Stomach (tissue), 9 donors: ENCODE measurements around the gene ITPR1. TPM values are rescaled to one million over a fixed set of nuclear protein-coding genes. Genes with fewer than 3 reads are reported as not detected.

Source experiments
- DNase-seq, 2 donors: peaks; one replicate each; pipeline versions ENCODE4 v3.0.0 to v3.0.0-alpha.2; 2013 to 2019
- H3K27ac ChIP-seq, 5 donors: fragments of 200-600 bp in 4 of 5; sonication (generic) in 4 of 5; one replicate each; pipeline ENCODE4 v1.5.1; 2013 to 2019; ENCODE audit warnings: mild to moderate bottlenecking in 1 of 5, moderate library complexity in 1 of 5
- H3K27me3 ChIP-seq, 3 donors: fragments of 200-600 bp; sonication (generic); one replicate each; pipeline ENCODE4 v1.5.1; 2017 to 2019; ENCODE audit warnings: mixed run types in 1 of 3
- H3K36me3 ChIP-seq, 4 donors: fragments of 200-600 bp; sonication (generic); 1 replicate in 3 of 4; 2 replicates in 1 of 4; pipeline ENCODE4 v1.5.1; 2016 to 2019
- H3K4me1 ChIP-seq, 4 donors: fragments of 200-600 bp; sonication (generic); one replicate each; pipeline ENCODE4 v1.5.1; 2016 to 2019
- H3K4me3 ChIP-seq, 4 donors: fragments of 200-600 bp; sonication (generic) in 3 of 4; one replicate each; pipeline ENCODE4 v1.5.1; 2016 to 2019; ENCODE audit warnings: mild to moderate bottlenecking in 1 of 4
- H3K9me3 ChIP-seq, 4 donors: fragments of 200-600 bp; sonication (generic); one replicate each; pipeline ENCODE4 v1.5.1; 2016 to 2019
- CTCF ChIP-seq, 7 experiments: fragments of 450-650 bp in 4 of 7; fragments of 200-600 bp in 3 of 7; sonication (generic) in 3 of 7; IDR thresholded peaks; one replicate each; pipeline ENCODE4 v1.5.1; 2016 to 2019; ENCODE audit warnings: antibody characterized with exemption in 7 of 7, control low read depth in 2 of 7, mild to moderate bottlenecking in 1 of 7
- EP300 ChIP-seq: sonication (generic); formaldehyde crosslinking; IDR thresholded peaks from one replicate; pipeline ENCODE4 v1.6.1; 2017; ENCODE audit warnings: antibody characterized with exemption
- POLR2A ChIP-seq, 4 donors: fragments of 450-650 bp; IDR thresholded peaks; one replicate each; pipeline ENCODE4 v1.6.1; 2016; ENCODE audit warnings: antibody characterized with exemption in 4 of 4, control low read depth in 2 of 4, mild to moderate bottlenecking in 1 of 4, moderate library complexity in 1 of 4
- POLR2AphosphoS5 ChIP-seq, 3 donors: sonication (generic); formaldehyde crosslinking; IDR thresholded peaks; one replicate each; pipeline ENCODE4 v1.6.1; 2016; ENCODE audit warnings: antibody characterized with exemption in 3 of 3
- WGBS, 5 donors: extraction: QIAGEN DNeasy Blood & Tissue Kit in 3 of 5; methylation state at CpG; one replicate each; pipeline versions ENCODE4 v1.1.5 to v1.1.7; 2013 to 2018; 5-methylcytosine and 5-hydroxymethylcytosine counted together
- intact Hi-C: fragments of 100-400 bp; cut with DNase I; formaldehyde crosslinking; loops from one replicate; pipeline ENCODE4 v1.15.1; 2023; ENCODE audit warnings: low total_unique reads
- polyA plus RNA-seq, 3 donors: library from polyadenylated mRNA; stranded (reverse); fragments of 200-250 nt; gene quantifications; one replicate each; pipeline ENCODE4 v1.2.3, GENCODE V29; 2013
- total RNA-seq, 5 donors: library from RNA; depleted of rRNA; stranded (reverse); fragments of >200 nt; gene quantifications; one replicate each; pipeline versions ENCODE4 v1.1.0 to v1.2.3, GENCODE V29; 2014 to 2016
- donor health status: healthy with polysubstance abuse.
- donor health status: Bipolar disorder and iron deficiency.
- donor health status: healthy.

ITPR1 gene
- total and polyA plus RNA-seq, 8 donors = 6.6 to 192 (median 32.9) TPM

- intact Hi-C loops = no loop called here
- H3K36me3 ChIP-seq = no peaks in the 10 kb centered on the region
- TF ChIP-seq POLR2A (IDR thresholded peaks at IDR 0.05) = no peak
- no peak for TF ChIP-seq CTCF (IDR thresholded peaks at IDR 0.05)
- TF ChIP-seq EP300 = no peak
- no peak for TF ChIP-seq POLR2AphosphoS5 (IDR thresholded peaks at IDR 0.05)
- peak overlapping the region; percentile 64 to 100 (median 94) for H3K4me3 ChIP-seq
- no peaks in the 10 kb centered on the region for H3K27me3 ChIP-seq
- no peaks in the 10 kb centered on the region for H3K9me3 ChIP-seq
- 69 to 77% (median 74%) methylated on average over 13 of the region's 13 CpGs for WGBS, 5 donors
- H3K27ac ChIP-seq = peak overlapping the region in 4 of 5 donors; percentile 81 to 93 (median 92)
- DNase-seq = no peak
- H3K4me1 ChIP-seq = peaks cover 7 to 22% (median 16%) of the 10 kb centered on the region in 4 donors
These were observed 25.7 kb upstream of the ITPR1 start for GRCh38 chr3:4467522-4467867.

- Histone ChIP-seq H3K4me3 (no peak overlapping the region), H3K27me3 (peaks cover 0 to 7% (median 0%) of the 10 kb centered on the region in 3 donors), H3K36me3 (no peaks in the 10 kb centered on the region), H3K27ac (no peak overlapping the region), H3K9me3 (no peaks in the 10 kb centered on the region), H3K4me1 (peaks cover 0 to 6% (median 4%) of the 10 kb centered on the region in 4 donors)
- DNase-seq = no peak
- WGBS, 5 donors = 18 to 37% (median 29%) methylated on average over 1 of the region's 1 CpG
- TF ChIP-seq CTCF (IDR thresholded peaks at IDR 0.05) (no peak), EP300 (no peak), POLR2AphosphoS5 (IDR thresholded peaks at IDR 0.05) (no peak), POLR2A (IDR thresholded peaks at IDR 0.05) (no peak)
- intact Hi-C loops = no loop called here
These were observed 21.2 kb upstream of the ITPR1 start for GRCh38 chr3:4471907-4472306.

DNA sequence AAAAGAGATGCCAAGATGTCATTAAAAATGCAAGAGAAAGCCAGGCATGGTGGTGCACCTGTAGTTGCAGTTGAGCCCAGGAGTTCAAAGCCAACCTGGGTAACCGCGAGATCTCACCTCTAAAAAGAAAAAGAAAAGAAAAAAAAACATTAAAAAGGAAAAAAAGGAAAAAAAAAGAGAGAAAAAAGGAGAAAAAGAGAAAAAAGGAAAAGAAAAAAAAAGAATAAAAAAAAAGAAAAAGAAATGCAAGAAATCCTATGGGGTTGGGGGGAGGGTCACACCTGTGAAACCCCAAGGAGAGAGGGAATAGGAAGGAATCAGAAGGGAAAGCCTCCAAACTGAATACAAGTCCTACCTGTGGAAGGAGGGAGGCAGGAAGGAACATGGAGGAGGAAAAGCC is 20.8 kb upstream of the ITPR1 start:
- no peak overlapping the region for H3K27ac ChIP-seq
- peaks cover 0 to 8% (median 0%) of the 10 kb centered on the region in 3 donors for H3K27me3 ChIP-seq
- no peak for DNase-seq
- intact Hi-C loops = no loop called here
- H3K4me1 ChIP-seq = peaks cover 0 to 4% (median 4%) of the 10 kb centered on the region in 4 donors
- no peaks in the 10 kb centered on the region for H3K9me3 ChIP-seq
- 89 to 98% (median 95%) methylated on average over 2 of the region's 2 CpGs for WGBS, 5 donors
- TF ChIP-seq POLR2AphosphoS5 (IDR thresholded peaks at IDR 0.05) (no peak), EP300 (no peak), POLR2A (IDR thresholded peaks at IDR 0.05) (no peak), CTCF (IDR thresholded peaks at IDR 0.05) (no peak)
- H3K36me3 ChIP-seq = no peaks in the 10 kb centered on the region
- no peak overlapping the region for H3K4me3 ChIP-seq

GRCh38 chr3:4472766-4473165 is 20.4 kb upstream of the ITPR1 start:
- 84 to 93% (median 91%) methylated on average over 2 of the region's 2 CpGs for WGBS, 5 donors
- intact Hi-C loops = no loop called here
- Histone ChIP-seq H3K4me1 (no peaks in the 10 kb centered on the region), H3K4me3 (no peak overlapping the region), H3K36me3 (no peaks in the 10 kb centered on the region), H3K27ac (no peak overlapping the region), H3K9me3 (no peaks in the 10 kb centered on the region), H3K27me3 (peaks cover 0 to 8% (median 0%) of the 10 kb centered on the region in 3 donors)
- no peak for DNase-seq
- no peak for TF ChIP-seq POLR2AphosphoS5 (IDR thresholded peaks at IDR 0.05)
- TF ChIP-seq CTCF (IDR thresholded peaks at IDR 0.05) = no peak
- TF ChIP-seq EP300 = no peak
- no peak for TF ChIP-seq POLR2A (IDR thresholded peaks at IDR 0.05)
